GM12865 (cell line): ENCODE measurements around the gene TGM3.

Experiments used
- DNase-seq: peaks from one replicate; pipeline ENCODE4 v3.0.0; 2010; ENCODE audit warnings: low read depth
- H3K4me3 ChIP-seq: 2 replicates; pipeline ENCODE4 v1.5.1; 2011; ENCODE audit warnings: mild to moderate bottlenecking, low read depth, low read length, control low read depth
- TF ChIP-seq, protein P1 (sequence below): IDR thresholded peaks from 2 replicates; pipeline ENCODE4 v1.5.1; 2011; ENCODE audit warnings: low read length, control low read depth, low read depth, inconsistent platforms; ENCODE audit not compliant: insufficient read depth; ENCODE audit errors: missing control alignments

TGM3 gene

DNA sequence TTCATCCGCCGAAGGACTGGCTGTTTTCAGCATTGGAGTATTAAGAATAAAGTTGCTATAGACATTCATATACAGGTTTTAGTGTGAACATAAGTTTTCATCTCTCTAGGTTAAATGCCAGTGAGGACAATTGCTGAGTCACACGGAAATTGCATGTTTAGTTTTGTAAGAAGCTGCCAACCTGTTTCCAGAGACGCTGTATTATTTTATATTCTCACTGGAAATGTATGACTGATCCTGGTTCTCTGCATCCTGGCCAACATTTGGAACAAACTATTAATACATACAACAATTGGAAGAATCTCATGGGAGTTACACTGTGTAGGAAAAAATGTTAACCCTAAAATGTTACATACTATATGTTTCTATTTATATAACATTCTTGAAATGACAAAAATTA is 68.2 kb downstream of the TGM3 start:
- DNase-seq, result no peak
- TF ChIP-seq, protein P1, sequence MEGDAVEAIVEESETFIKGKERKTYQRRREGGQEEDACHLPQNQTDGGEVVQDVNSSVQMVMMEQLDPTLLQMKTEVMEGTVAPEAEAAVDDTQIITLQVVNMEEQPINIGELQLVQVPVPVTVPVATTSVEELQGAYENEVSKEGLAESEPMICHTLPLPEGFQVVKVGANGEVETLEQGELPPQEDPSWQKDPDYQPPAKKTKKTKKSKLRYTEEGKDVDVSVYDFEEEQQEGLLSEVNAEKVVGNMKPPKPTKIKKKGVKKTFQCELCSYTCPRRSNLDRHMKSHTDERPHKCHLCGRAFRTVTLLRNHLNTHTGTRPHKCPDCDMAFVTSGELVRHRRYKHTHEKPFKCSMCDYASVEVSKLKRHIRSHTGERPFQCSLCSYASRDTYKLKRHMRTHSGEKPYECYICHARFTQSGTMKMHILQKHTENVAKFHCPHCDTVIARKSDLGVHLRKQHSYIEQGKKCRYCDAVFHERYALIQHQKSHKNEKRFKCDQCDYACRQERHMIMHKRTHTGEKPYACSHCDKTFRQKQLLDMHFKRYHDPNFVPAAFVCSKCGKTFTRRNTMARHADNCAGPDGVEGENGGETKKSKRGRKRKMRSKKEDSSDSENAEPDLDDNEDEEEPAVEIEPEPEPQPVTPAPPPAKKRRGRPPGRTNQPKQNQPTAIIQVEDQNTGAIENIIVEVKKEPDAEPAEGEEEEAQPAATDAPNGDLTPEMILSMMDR, result no peak
- H3K4me3 ChIP-seq, result no peak overlapping the region

DNA sequence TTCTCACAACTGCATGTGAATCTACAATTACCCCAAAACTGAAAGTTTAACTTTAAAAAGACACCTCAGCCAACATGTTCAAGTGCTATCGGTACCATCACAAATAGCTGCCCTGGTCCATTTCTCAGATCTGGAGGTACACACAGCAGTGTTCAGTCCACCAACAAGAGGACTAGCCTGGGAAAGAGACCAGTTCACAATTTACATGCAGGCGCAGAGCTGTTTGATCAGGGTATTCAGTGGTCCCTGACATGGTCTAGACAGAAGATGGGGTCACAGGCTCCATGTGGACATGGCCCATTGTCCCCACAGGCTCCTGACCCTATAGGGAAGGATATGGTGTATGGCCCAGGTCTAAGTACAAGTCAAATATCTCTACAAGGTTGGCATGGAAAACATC is 69.3 kb downstream of the TGM3 start:
- TF ChIP-seq, protein P1, result no peak
- DNase-seq, result no peak
- H3K4me3 ChIP-seq, result no peak overlapping the region

DNA sequence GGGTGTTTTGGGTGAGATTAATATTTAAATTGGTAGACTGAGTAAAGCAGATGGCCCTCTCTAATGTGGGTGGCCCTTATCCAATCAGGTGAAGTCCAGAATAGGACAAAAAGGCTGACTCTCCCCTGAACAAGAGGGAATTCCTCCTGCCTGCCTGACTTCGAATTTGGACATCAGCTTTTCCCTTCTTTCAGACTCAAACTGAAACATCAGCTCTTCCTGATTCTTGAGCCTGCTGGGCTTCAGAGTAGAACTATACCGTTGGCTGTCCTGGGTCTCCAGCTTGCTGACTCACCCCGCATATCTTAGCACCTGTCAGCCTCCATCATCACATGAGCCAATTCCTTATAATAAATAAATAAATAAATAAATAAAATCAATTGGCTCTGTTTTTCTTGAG is 69.9 kb downstream of the TGM3 start:
- TF ChIP-seq, protein P1, result no peak
- no peak for DNase-seq
- H3K4me3 ChIP-seq, result no peak overlapping the region

DNA sequence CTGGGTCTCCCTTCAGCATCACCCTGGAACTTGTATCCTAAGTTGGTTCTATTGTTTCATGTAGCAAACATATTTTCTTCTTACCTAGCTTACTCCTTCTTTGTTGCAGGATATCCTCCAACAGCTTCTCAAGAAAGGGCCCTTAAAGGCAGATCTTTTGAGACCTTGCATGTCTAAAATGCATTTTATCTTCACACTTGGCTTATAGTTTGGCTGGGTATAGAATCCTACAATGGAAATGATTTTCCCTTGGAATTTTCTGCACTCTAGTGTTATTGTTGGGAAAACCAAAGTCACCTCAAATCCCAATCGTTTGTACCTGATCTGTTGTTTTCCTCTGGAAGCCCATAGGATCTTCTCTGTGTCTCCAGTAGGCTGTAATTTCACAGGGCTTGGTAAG is 72.8 kb downstream of the TGM3 start:
- DNase-seq, result no peak
- TF ChIP-seq, protein P1, result no peak
- H3K4me3 ChIP-seq, result no peak overlapping the region

DNA sequence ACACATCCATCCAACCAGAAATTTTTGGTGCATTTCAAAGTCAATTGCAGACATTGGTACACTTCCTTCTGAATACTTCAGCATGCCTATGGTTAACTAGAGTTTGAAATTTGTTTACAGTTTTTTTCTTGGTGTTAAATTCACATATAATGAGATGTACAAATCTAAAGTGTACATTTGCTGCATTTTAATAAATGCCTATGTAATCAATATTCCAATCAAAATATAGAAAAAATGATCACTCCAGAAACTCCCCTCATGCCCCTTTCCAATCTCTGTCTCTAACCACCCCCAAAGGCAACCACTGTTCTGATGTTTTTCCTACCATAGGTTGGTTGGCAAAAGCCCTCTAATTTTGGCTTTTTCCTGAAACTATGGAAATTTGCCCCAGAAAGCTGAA is 77.3 kb downstream of the TGM3 start:
- TF ChIP-seq, protein P1, result no peak
- H3K4me3 ChIP-seq, result no peak overlapping the region
- DNase-seq, result no peak

DNA sequence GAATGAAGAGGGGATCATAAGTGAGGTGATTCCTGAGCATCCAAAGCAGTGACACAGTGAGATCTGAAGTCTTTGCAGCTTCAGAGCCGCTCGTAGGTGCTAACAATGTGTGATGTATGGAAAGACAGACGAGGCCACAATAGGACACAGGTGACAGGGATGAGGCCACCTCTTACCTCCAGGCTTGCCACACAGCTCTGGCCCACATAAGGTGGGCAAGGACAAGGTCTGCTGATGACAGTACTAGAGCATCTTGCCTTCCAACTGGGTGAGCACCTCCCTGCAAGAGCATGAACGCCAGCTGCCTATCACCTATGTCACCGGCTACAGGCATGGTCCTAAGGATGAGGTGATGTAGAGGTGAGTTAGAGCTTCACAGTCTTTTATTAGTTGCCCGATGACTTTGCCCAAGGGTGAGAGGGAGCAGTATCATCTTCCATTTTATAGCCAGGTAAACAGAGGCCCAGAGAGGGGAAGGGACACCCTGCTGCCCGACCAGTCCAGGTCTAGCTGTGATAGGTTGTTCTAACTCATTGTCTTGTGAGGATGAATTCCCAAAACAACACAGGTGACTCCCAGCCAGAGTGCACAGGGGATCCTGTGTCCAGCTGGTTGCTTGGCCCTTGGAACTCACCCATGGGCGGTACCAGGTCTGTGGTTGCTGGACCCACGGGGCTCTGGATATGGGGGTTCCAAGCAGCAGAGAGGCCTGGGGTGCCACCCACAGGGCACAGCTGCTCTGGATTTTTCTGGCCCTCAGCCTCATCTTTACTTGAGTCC is 78.7 kb downstream of the TGM3 start:
- no peak for DNase-seq
- TF ChIP-seq, protein P1, result no peak
- H3K4me3 ChIP-seq, result no peak overlapping the region

DNA sequence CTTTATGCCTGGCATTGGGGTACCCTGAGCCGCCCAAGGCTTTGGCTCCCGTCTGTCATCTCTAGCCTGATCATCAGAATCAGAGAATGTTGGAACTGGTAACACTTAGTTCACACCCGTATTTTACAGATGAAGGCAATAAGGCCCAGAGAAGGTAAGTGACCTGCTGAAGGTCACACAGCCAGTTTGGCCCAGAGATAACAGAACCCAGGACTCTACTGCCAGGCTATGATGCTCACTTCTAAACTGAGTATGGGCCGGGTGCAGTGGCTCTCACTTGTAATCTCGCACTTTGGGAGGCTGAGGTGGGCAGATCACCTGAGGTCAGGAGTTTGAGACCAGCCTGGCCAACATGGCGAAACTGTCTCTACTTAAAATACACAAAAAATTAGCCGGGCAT is 83.1 kb downstream of the TGM3 start:
- TF ChIP-seq, protein P1, result no peak
- no peak for DNase-seq

More for the DNA sequence above, 83.1 kb downstream of the TGM3 start:
- no peak overlapping the region for H3K4me3 ChIP-seq
